Mesothelial cell of epicardium (in vitro differentiated cells): Measurements from ENCODE around the gene SSTR5. TPM values are rescaled to one million over a fixed set of nuclear protein-coding genes. Genes with fewer than 3 reads are reported as not detected.

Source experiments
- DNase-seq, 2 experiments: peaks; one replicate each; pipeline ENCODE4 v3.0.0; 2021; ENCODE audit warnings: low spot score in 2 of 2; ENCODE audit not compliant: unreplicated experiment in 2 of 2
- H3K27ac Mint-ChIP-seq: 2 replicates; pipeline ENCODE4 v1.8.0; 2021; ENCODE audit warnings: mixed read lengths
- H3K27me3 Mint-ChIP-seq: 2 replicates; pipeline ENCODE4 v1.8.0; 2021; ENCODE audit warnings: low read depth, mixed read lengths
- H3K36me3 Mint-ChIP-seq: 2 replicates; pipeline ENCODE4 v1.8.0; 2021; ENCODE audit warnings: mixed read lengths
- H3K4me1 Mint-ChIP-seq: 2 replicates; pipeline ENCODE4 v1.8.0; 2021; ENCODE audit warnings: mixed read lengths
- H3K4me3 Mint-ChIP-seq: 2 replicates; pipeline ENCODE4 v1.8.0; 2021; ENCODE audit warnings: mild to moderate bottlenecking, moderate library complexity, mixed read lengths
- H3K9me3 Mint-ChIP-seq: 2 replicates; pipeline ENCODE4 v1.8.0; 2021; ENCODE audit warnings: mixed read lengths
- CTCF ChIP-seq: fragments of 200-600 bp; sonication (generic); IDR thresholded peaks from one replicate; pipeline ENCODE4 v1.5.0; 2021; ENCODE audit warnings: antibody characterized with exemption; ENCODE audit not compliant: unreplicated experiment
- total RNA-seq: library from RNA; stranded (reverse); gene quantifications from 3 replicates; pipeline ENCODE4 v1.2.1, GENCODE V29; 2021

SSTR5 gene
- total RNA-seq, 1 donor from 2014 or later, result not detected

GRCh38 chr16:1053700-1054368, 18.7 kb upstream of the SSTR5 start:
- Mint-ChIP-seq H3K27ac (no peak overlapping the region), H3K9me3 (no peaks in the 10 kb centered on the region), H3K36me3 (no peaks in the 10 kb centered on the region), H3K27me3 (peaks cover 4% of the 10 kb centered on the region), H3K4me3 (no peak overlapping the region), H3K4me1 (no peaks in the 10 kb centered on the region)
- DNase-seq, result no peak
- TF ChIP-seq CTCF, result no peak

- no peaks in the 10 kb centered on the region for H3K36me3 Mint-ChIP-seq
- H3K27me3 Mint-ChIP-seq, result peaks cover 8% of the 10 kb centered on the region
- H3K9me3 Mint-ChIP-seq, result peaks cover 5% of the 10 kb centered on the region
- peak in 1 of 2 experiments; percentile 76 for DNase-seq
- no peak overlapping the region for H3K4me3 Mint-ChIP-seq
- no peaks in the 10 kb centered on the region for H3K4me1 Mint-ChIP-seq
- no peak overlapping the region for H3K27ac Mint-ChIP-seq
- peak; percentile 77 for TF ChIP-seq CTCF
These were observed 17.6 kb upstream of the SSTR5 start for GRCh38 chr16:1054660-1055556.

- Mint-ChIP-seq H3K9me3 (peaks cover 5% of the 10 kb centered on the region), H3K4me1 (no peaks in the 10 kb centered on the region), H3K27me3 (peaks cover 8% of the 10 kb centered on the region), H3K36me3 (no peaks in the 10 kb centered on the region), H3K27ac (no peak overlapping the region), H3K4me3 (no peak overlapping the region)
- TF ChIP-seq CTCF, result no peak
- DNase-seq, result no peak
These were observed 17.0 kb upstream of the SSTR5 start for GRCh38 chr16:1055557-1055924.

GRCh38 chr16:1056196-1056595, 16.4 kb upstream of the SSTR5 start:
- Mint-ChIP-seq H3K27me3 (peaks cover 8% of the 10 kb centered on the region), H3K27ac (no peak overlapping the region), H3K36me3 (no peaks in the 10 kb centered on the region), H3K9me3 (peaks cover 5% of the 10 kb centered on the region), H3K4me3 (no peak overlapping the region), H3K4me1 (no peaks in the 10 kb centered on the region)
- DNase-seq, result no peak
- no peak for TF ChIP-seq CTCF

- TF ChIP-seq CTCF, result peak; percentile 90
- H3K4me3 Mint-ChIP-seq, result no peak overlapping the region
- peaks cover 5% of the 10 kb centered on the region for H3K9me3 Mint-ChIP-seq
- no peaks in the 10 kb centered on the region for H3K36me3 Mint-ChIP-seq
- no peak overlapping the region for H3K27ac Mint-ChIP-seq
- H3K4me1 Mint-ChIP-seq, result no peaks in the 10 kb centered on the region
- peaks cover 8% of the 10 kb centered on the region for H3K27me3 Mint-ChIP-seq
- DNase-seq, result peak in 1 of 2 experiments; percentile 71
These were observed 15.2 kb upstream of the SSTR5 start for GRCh38 chr16:1057252-1057932.
